GM19193 (cell line): ENCODE results near the gene TNFSF8.

Source experiments
- POLR2A ChIP-seq: IDR thresholded peaks from 4 replicates; pipeline ENCODE4 v1.6.1; 2011; ENCODE audit not compliant: insufficient read depth, insufficient read length; ENCODE audit errors: extremely low read depth

Gene TNFSF8, protein sequence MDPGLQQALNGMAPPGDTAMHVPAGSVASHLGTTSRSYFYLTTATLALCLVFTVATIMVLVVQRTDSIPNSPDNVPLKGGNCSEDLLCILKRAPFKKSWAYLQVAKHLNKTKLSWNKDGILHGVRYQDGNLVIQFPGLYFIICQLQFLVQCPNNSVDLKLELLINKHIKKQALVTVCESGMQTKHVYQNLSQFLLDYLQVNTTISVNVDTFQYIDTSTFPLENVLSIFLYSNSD

DNA sequence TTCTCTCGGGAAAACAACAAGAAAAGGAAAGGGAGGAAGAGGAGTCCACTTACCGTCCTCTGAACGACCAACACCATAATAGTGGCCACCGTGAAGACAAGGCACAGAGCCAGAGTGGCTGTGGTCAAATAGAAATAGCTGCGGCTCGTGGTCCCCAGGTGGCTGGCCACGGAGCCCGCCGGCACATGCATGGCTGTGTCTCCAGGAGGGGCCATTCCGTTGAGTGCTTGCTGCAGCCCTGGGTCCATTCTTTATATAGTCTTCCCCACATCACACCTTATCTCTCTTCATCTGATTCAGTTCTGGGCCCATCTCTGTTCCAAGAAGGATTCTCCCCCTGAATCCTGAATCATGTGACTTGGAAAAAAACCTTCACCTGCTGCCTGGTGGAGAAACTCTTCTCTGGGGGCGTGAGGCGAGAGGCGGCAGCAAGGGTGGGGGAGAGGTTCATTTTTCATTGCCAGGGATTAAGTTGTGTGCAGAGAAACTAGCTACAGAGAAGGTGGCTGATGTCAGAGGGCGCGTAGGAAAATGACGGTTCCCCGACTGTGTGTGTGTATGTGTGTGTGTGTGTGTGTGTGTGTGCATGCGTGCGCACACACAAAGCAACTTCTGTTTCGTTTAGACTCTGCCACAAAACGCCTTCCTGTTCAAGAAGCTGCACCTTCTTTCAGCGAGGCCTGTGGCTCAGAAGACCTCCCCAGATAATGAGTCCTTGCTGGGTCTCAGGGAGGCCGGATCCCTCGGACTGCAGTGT, at the start of gene TNFSF8:
Gene TNFSF8 (minus strand): TSS at position 536 of the 757 bp plus-strand sequence. CDS start 288 bp downstream, at position 248.
- TF ChIP-seq POLR2A: no peak

DNA sequence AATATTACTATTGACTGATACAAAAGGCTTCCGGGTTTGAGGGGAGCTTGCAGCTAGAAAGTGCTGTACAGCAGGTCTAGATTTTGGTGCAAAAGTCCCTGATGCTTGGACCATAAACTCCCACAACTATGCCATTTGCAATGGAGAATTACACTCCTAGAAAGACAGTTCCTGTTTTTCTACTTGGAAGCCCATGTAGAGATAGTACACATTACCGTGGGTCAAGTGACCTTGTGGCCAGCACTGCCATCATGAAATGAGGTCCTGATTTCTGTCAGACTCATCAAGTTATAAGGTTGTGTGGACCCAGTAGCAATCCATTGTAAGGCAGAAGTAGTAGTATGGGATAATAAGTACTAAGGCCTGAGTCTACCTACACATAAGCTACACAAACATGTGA, 42.8 kb upstream of the TNFSF8 start:
- TF ChIP-seq POLR2A: no peak

DNA sequence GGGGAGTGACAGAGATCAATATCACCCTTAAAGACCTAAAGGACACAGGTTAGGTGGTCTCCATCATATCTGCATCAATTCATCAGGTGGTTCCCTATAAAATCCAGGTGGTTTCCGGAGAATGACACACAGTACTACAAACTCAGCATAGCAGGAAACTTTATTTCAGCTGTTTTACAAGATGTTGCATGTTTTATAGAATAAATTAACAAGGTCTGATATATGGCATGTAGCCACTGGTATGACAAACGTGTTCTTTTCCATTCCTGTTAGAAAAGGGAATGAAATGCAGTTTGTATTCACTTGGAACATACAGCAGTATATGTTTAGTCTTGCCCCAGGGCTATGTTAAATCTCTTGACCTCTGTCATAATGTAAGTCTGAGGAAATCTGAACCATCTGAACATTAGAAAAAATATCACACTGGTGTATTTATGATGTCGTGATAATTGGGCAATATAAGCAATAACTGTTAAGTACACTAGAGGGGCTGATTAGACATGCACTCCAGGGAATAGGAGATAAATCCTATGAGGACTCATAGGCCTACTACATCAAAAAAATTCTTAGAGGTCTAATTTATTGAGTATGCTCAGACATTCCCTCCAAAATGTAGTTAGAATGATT, 42.2 kb upstream of the TNFSF8 start:
- TF ChIP-seq POLR2A: no peak

DNA sequence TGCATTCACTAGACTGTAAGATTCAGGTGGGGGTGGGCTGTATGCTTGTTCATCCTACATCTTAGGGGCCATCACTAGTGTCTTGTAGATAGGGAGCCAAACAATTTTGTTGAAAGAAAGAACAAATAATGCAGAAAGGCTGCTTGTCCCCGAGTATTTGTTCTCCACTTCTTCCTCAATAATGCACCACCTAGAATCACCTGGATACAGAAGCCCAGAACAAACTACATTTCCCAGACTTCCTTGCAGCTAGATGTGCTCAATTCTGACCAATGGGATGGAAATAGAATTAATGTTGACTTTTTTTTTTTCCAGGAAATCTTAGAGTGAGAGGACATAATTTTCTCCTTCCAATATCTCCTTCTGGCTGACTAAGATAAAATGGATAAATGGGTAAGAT, 38.9 kb upstream of the TNFSF8 start:
- no peak for TF ChIP-seq POLR2A

DNA sequence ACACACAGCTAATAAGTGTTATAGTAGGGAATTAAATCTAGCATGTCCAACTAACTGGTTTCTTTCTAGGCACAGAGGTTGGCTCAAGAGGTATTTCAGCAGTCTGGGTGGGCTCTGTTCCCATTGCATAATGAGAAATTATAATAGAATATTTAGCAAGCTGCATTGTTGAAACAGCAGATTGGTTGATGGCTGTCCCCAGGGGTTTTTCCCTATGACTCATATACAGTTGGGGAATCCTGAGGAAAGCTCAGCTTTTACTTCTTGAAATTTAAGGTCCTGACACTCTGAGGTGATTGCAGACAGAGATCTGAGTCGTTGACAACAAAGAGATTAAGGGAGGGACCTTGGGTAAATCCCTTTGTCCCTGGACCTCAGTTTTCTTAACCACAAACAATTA, 38.3 kb upstream of the TNFSF8 start:
- no peak for TF ChIP-seq POLR2A

DNA sequence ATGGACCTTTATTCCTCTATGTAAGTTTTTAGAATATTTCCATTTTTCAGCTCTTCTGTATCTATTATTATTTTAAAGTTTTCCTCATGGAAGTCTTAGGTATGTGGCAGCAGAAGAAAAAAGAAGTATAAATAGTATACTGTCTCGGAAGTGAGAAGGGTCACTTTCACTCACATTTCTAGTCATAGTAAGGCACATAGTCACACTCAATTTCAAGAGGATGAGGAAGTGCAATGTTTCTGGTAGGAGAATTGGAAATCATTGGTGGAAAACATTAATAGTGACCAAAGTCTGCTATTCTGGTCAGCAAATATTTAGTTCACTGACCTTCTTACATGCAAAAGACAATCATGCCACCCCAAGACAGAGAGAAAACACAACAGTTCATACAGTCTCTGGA, 35.2 kb upstream of the TNFSF8 start:
- no peak for TF ChIP-seq POLR2A

DNA sequence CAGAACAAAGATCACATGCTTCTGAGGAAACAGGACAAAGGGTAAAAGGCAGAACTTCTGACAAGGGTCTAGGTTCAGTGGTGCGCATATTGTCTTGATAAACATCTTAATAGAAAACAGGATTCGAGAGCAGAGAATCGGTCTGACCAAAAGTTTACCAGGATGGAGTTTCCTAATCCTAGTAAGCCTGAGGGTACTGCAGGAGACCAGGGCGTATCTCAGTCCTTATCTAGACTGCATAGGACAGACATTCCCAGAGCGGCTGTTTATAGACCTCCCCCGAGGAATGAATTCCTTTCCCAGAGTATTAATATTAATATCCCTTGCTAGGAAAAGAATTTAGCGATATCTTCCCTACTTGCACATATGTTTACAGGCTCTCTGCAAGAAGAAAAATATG, 32.4 kb upstream of the TNFSF8 start:
- no peak for TF ChIP-seq POLR2A

DNA sequence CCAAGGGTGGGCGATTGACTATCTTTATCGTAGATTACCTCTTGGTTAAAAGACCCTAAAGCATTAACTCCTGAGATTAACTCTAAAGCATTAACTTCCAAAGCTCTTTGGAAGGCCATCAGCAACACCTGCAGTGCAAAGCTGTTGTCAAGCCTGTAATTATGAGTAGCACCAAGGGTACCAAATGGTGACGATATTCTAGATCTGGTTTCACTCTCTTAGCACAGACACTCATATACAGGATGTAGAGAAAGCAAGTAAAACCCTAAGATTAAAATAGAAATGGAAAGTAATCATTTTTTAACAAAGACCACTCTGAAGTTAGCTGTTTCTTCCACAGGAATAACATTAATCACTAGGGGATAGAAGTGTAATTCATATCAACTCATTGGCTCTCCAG, 29.9 kb upstream of the TNFSF8 start:
- TF ChIP-seq POLR2A: no peak

DNA sequence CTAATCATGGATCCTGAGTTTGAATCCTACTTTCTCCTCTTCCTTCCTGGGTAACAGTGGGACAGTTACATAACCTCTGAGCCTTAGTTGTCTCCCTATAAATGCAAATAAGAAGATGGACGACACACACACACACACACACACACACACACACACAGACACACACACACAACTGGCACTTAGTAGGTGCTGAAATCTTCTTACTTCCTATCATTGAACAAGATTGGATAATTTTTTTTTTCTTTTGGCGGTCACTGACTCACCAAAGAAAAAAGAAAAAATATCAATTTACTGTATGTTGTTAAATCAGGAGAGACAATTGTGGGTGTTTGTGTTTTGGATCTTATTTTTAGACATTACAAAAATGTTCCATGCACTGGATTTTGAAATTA, 28.4 kb upstream of the TNFSF8 start:
- TF ChIP-seq POLR2A: no peak

DNA sequence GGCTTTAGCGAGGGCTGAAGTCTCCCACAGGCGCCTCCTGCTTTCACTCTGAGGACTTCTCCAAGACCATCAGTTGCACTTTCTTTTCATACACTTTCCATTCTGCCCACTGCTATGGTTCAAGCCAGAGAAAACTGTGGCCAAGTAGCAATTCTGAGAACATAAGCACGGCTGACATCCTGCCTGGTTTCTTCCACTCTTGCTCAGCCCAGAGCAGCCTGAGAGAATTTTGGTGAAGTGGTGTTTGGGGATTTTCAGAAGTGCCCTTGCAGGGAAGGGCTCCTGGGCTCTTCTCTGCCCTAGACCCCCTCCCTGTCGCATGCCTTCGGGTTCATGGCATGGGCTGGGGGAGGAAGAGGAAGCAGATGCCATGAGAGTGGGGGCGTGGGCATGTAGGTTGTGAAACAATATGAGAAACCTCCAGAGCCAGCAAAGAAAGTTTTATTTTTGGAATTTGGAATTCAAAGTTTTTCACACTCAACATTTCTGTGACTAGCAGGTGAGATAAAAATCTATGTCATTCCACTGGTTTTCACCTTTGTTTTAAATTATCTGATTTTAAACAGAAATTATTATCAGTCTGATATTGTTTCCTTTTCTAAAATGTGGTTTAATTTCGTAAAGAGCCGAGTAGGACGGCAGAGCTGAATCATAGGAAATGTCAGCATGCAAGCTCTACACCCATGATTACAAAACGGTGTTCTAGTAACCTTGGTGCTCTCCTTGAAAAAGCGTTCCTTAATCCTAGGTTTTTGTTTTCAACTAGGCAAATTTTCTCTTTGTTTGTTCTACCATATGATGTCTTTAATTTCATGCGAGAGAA, 27.8 kb upstream of the TNFSF8 start:
- no peak for TF ChIP-seq POLR2A

DNA sequence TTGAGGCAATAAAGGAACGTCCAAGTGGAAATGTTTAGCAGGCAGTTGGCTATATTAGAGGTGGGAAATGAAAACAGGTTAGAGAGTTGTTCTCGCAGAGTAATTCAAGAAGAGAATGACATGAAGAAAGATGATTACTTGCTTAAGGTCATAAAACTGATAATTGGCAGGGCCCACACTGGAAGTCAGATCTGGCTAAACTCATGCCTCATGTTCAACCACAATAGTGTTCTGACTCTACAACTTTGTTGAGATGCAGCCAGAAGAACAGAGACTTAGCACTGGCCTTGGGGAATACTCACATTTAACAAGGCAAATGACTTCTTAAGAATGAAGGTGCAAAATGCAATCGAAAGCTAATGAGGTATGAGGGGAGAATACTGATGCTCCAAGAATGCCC, 27.2 kb upstream of the TNFSF8 start:
- no peak for TF ChIP-seq POLR2A

DNA sequence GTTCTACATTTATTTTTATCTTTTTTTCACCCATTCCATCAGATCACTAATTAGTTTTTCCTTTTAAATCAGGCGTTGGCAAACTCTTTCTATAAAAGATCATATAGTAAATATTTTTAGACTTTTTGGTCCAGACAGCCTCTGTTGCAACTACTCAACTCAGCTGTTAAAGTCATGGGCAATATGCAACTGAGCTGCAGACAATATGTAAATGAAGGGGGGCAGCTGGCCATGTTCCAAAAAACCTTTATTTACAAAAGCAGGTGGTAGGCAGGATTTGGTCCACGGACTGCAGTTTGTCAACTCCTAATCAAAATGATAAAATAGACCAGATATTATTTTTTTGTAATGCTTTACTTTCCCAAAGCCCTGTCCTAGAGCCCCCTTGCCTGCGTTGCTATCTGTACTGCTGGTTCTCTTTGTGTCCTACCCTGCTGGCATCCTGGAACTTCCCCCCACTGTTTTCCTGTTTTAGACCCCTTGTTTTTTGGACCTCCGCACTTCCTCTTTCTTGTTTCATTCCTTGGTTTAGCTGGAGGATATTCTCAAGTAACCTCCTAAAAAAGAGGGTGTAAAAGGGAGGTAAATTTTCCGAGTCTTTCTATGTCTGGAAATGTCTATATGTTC, 24.7 kb upstream of the TNFSF8 start:
- no peak for TF ChIP-seq POLR2A

DNA sequence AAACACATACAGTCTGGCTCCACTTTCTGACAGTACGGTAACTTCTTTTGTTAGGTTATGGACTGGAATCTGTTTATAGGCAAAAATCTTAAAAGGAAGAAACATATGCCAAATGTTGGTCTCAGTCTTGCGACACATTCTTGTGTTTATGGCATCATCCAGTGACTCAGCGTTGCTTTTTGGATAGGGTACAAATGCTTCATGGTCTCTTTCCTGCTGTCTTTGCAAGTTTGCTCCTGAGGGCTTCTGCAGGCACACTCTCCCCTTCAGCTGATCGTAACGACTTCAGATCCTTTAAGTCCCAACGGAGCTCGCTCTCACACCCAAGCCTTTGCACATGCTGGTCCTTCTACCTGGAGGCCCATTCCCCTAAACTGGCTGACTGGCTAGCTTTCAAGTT, 23.6 kb upstream of the TNFSF8 start:
- no peak for TF ChIP-seq POLR2A

DNA sequence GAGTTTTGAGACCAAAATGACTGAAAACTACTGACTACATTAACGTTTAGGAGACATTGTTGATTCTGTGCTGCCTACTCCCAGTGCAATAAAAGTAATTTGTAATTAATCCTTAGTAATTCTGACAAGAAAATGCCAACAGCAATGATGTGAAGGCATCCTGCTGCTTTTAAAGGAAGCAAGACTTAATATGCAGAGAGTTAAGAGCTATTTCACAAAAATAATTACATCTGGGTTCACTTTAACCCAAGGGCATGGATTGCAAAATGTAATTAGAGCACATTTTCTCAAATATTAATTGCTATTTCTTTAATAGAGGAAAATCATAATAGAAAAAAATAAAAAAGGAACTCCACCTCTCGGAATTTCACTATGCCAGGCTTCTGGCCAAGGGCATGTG, 22.7 kb upstream of the TNFSF8 start:
- no peak for TF ChIP-seq POLR2A

DNA sequence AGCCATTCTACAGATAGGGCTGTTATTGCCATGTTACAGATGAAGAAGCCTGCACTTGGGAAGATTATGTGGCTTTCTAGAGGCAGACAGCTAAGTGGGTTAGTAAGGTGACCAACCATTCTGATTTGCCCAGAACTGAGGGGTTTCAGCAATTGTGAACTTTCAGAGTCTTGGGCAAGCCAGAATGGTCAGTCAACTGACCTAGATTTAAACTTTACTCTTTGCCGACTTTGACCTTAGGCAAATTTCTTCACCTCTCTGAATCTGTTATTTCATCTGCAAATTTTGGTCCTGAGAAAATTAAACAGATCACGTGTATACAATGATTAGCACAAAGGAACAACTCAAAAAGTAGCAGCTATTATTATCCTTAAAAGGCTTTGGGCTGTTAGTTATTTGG, 20.4 kb upstream of the TNFSF8 start:
- TF ChIP-seq POLR2A: no peak
